Neural crest cell (in vitro differentiated cells): ENCODE measurements around the gene PDLIM3. TPM values are rescaled to one million over a fixed set of nuclear protein-coding genes. Genes with fewer than 3 reads are reported as not detected.

Source experiments
- DNase-seq: peaks from one replicate; pipeline ENCODE4 v3.0.0; 2021; ENCODE audit warnings: low read depth, mixed read lengths, low spot score
- H3K27ac Mint-ChIP-seq: one replicate; pipeline ENCODE4 v1.8.0; 2021; ENCODE audit warnings: mild to moderate bottlenecking, mixed read lengths; ENCODE audit not compliant: unreplicated experiment
- H3K27me3 Mint-ChIP-seq: 2 replicates; pipeline ENCODE4 v1.8.0; 2021; ENCODE audit warnings: low read depth, mild to moderate bottlenecking, mixed read lengths
- H3K36me3 Mint-ChIP-seq: 2 replicates; pipeline ENCODE4 v1.8.0; 2021; ENCODE audit warnings: low read depth, mild to moderate bottlenecking, mixed read lengths
- H3K4me1 Mint-ChIP-seq: 2 replicates; pipeline ENCODE4 v1.8.0; 2021; ENCODE audit warnings: mixed read lengths
- H3K4me3 Mint-ChIP-seq: one replicate; pipeline ENCODE4 v1.8.0; 2021; ENCODE audit warnings: mild to moderate bottlenecking, mixed read lengths
- H3K9me3 Mint-ChIP-seq: 2 replicates; pipeline ENCODE4 v1.8.0; 2021; ENCODE audit warnings: mixed read lengths
- total RNA-seq: library from RNA; stranded (reverse); gene quantifications from 2 replicates; pipeline ENCODE4 v1.2.1, GENCODE V29; 2021
- TF ChIP-seq, protein P1 (sequence below): fragments of 200-600 bp; sonication (generic); conservative IDR thresholded peaks from 2 replicates; pipeline ENCODE4 v1.5.0; 2021; ENCODE audit warnings: antibody characterized with exemption, mild to moderate bottlenecking

The PDLIM3 gene
- total RNA-seq, 1 donor from 2014 or later: 2.3 TPM

- no peaks in the 10 kb centered on the region for H3K36me3 Mint-ChIP-seq
- peaks cover 9% of the 10 kb centered on the region for H3K4me1 Mint-ChIP-seq
- no peak overlapping the region for H3K4me3 Mint-ChIP-seq
- TF ChIP-seq, protein P1, sequence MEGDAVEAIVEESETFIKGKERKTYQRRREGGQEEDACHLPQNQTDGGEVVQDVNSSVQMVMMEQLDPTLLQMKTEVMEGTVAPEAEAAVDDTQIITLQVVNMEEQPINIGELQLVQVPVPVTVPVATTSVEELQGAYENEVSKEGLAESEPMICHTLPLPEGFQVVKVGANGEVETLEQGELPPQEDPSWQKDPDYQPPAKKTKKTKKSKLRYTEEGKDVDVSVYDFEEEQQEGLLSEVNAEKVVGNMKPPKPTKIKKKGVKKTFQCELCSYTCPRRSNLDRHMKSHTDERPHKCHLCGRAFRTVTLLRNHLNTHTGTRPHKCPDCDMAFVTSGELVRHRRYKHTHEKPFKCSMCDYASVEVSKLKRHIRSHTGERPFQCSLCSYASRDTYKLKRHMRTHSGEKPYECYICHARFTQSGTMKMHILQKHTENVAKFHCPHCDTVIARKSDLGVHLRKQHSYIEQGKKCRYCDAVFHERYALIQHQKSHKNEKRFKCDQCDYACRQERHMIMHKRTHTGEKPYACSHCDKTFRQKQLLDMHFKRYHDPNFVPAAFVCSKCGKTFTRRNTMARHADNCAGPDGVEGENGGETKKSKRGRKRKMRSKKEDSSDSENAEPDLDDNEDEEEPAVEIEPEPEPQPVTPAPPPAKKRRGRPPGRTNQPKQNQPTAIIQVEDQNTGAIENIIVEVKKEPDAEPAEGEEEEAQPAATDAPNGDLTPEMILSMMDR: no peak
- peaks cover 5% of the 10 kb centered on the region for H3K9me3 Mint-ChIP-seq
- H3K27ac Mint-ChIP-seq: no peak overlapping the region
- DNase-seq: no peak
- H3K27me3 Mint-ChIP-seq: no peaks in the 10 kb centered on the region
These were observed 41.9 kb upstream of the PDLIM3 start for GRCh38 chr4:185576962-185577950.

DNA sequence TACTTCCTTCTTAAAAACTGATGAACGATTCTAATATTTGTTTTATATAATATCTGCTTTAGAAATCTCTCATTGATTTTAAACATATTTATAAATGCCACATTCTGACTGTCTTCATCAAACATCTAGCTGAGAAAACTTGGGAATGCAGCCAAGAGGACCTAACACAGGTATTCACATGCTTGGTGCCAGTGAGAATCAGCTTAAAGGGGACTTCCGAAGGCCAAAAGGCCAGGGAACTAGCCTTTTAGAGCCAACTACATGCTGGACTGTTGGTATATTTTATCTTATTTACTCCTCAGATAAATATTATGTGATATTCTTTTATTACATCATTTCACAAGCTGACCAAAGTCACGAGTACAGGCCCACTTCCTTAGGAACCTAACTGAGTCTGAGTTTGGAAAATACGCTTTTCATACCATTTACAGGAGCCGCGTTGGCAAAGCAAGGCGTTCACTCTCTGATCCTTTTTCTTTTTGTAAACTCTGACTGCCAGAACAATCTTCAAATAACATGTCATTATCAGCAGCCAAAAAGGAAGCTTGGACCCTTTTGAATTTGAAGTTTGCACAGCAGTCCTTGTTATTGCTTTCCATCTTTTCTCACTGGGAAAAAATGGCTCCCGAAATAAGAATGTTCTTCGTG is 41.1 kb upstream of the PDLIM3 start:
- Mint-ChIP-seq H3K36me3 (no peaks in the 10 kb centered on the region), H3K9me3 (peaks cover 5% of the 10 kb centered on the region), H3K4me3 (no peak overlapping the region), H3K4me1 (peaks cover 9% of the 10 kb centered on the region), H3K27ac (no peak overlapping the region), H3K27me3 (no peaks in the 10 kb centered on the region)
- TF ChIP-seq, protein P1: no peak
- no peak for DNase-seq

DNA sequence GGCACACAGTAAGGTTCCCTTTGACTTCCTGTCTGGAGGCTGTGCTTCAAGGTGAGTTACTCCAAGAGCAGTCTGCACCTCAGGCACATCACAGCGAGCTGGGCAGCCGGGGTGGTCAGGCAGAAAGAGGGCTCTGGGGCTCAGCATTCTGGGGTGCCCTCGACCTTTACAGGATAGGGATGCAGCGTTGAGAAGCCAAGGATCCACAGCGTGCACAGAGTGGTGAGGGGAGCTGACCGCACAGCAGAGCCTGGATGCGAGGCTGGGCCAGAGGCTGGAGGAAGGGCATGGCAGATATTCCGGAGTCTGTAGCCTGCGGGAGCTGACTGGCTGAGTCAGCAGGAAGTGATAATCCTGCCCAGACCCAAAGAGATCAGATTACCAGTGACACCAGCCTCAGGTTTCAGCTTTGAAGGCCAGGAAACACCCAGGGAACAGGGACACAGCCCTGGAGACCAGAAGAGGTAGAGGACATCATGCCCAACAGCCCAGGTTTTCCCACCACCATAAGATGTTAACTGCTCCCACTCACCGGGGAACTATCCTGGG is 38.4 kb upstream of the PDLIM3 start:
- DNase-seq: no peak

GRCh38 chr4:185570727-185571126 is 35.4 kb upstream of the PDLIM3 start:
- Mint-ChIP-seq H3K9me3 (peaks cover 2% of the 10 kb centered on the region), H3K27me3 (no peaks in the 10 kb centered on the region), H3K36me3 (no peaks in the 10 kb centered on the region), H3K4me3 (no peak overlapping the region), H3K27ac (peak overlapping the region; percentile 50), H3K4me1 (peaks cover 57% of the 10 kb centered on the region)
- TF ChIP-seq, protein P1: no peak
- no peak for DNase-seq

More for the DNA sequence above, 38.4 kb upstream of the PDLIM3 start:
- peak overlapping the region; percentile 86 for H3K27ac Mint-ChIP-seq
- no peak overlapping the region for H3K4me3 Mint-ChIP-seq
- no peaks in the 10 kb centered on the region for H3K27me3 Mint-ChIP-seq
- no peaks in the 10 kb centered on the region for H3K9me3 Mint-ChIP-seq
- TF ChIP-seq, protein P1: no peak
- H3K36me3 Mint-ChIP-seq: no peaks in the 10 kb centered on the region
- H3K4me1 Mint-ChIP-seq: peaks cover 28% of the 10 kb centered on the region
